Osteoblast (primary cell): ENCODE results near the gene FARS2. TPM values are rescaled to one million over a fixed set of nuclear protein-coding genes. Genes with fewer than 3 reads are reported as not detected.
A peak's percentile ranks its signal among the peaks of the same experiment; 100 is the strongest.

Experiments
- DNase-seq: peaks from one replicate; pipeline ENCODE4 v3.0.0; 2011; ENCODE audit warnings: low spot score, mixed read lengths; ENCODE audit not compliant: insufficient read length; ENCODE audit errors: missing footprints
- H2AFZ ChIP-seq: 2 replicates; pipeline ENCODE4 v1.6.0; 2011; ENCODE audit warnings: mild to moderate bottlenecking, low read length
- H3K27ac ChIP-seq: 2 replicates; pipeline ENCODE4 v1.5.1; 2011; ENCODE audit warnings: mild to moderate bottlenecking, low read depth, low read length, moderate library complexity
- H3K27me3 ChIP-seq: 2 replicates; pipeline ENCODE4 v1.6.0; 2012; ENCODE audit warnings: mild to moderate bottlenecking, control low read depth, inconsistent platforms, low read length, moderate library complexity; ENCODE audit not compliant: insufficient read depth
- H3K36me3 ChIP-seq: 2 replicates; pipeline ENCODE4 v1.5.1; 2011; ENCODE audit warnings: mild to moderate bottlenecking, low read length, control low read depth, moderate library complexity; ENCODE audit not compliant: insufficient read depth
- H3K4me1 ChIP-seq: 2 replicates; pipeline ENCODE4 v1.5.1; 2011; ENCODE audit warnings: mild to moderate bottlenecking, low read length, control low read depth, moderate library complexity; ENCODE audit not compliant: insufficient read depth
- H3K4me2 ChIP-seq: 2 replicates; pipeline ENCODE4 v1.6.0; 2011; ENCODE audit warnings: mild to moderate bottlenecking, low read length; ENCODE audit not compliant: insufficient read depth
- H3K4me3 ChIP-seq: fragments of 200-600 bp; sonication (generic); 3 replicates; pipeline ENCODE4 v1.5.1; 2012; ENCODE audit warnings: mild to moderate bottlenecking, low read length, inconsistent platforms; ENCODE audit not compliant: insufficient read depth
- H3K79me2 ChIP-seq: 2 replicates; pipeline ENCODE4 v1.6.0; 2012; ENCODE audit warnings: mild to moderate bottlenecking, low read length, control low read depth, inconsistent platforms; ENCODE audit not compliant: insufficient read depth
- H3K9me3 ChIP-seq: 2 replicates; pipeline ENCODE4 v1.5.1; 2011; ENCODE audit warnings: low read depth, low read length, control low read depth
- H4K20me1 ChIP-seq: 2 replicates; pipeline ENCODE4 v1.6.0; 2012; ENCODE audit warnings: mild to moderate bottlenecking, low read length, control low read depth; ENCODE audit not compliant: insufficient read depth
- CTCF ChIP-seq: IDR thresholded peaks from 2 replicates; pipeline ENCODE4 v1.5.1; 2011; ENCODE audit warnings: mild to moderate bottlenecking, low read depth, low read length, moderate library complexity; ENCODE audit errors: extremely low read depth
- total RNA-seq: library from RNA; depleted of rRNA; stranded (reverse); fragments of >200 nt; gene quantifications from 2 replicates; pipeline ENCODE4 v1.2.3, GENCODE V29; 2012

Gene FARS2
- total RNA-seq, 1 donor: 29.7 TPM

- Histone ChIP-seq H3K27me3 (no peaks in the 10 kb centered on the region), H3K4me3 (no peak overlapping the region), H3K79me2 (peaks cover 2% of the 10 kb centered on the region), H3K36me3 (no peaks in the 10 kb centered on the region), H3K27ac (peak overlapping the region; percentile 84), H3K9me3 (no peaks in the 10 kb centered on the region), H2AFZ (peak overlapping the region; percentile 53), H3K4me2 (peak overlapping the region; percentile 82), H3K4me1 (peaks cover 39% of the 10 kb centered on the region), H4K20me1 (no peaks in the 10 kb centered on the region)
- no peak for TF ChIP-seq CTCF
- DNase-seq: peak; percentile 52
Measured at GRCh38 chr6:5499644-5500306, 238.5 kb downstream of the FARS2 start.

GRCh38 chr6:5501837-5502236, 240.5 kb downstream of the FARS2 start:
- H3K79me2 ChIP-seq: peaks cover 2% of the 10 kb centered on the region
- H3K4me1 ChIP-seq: peaks cover 36% of the 10 kb centered on the region
- no peaks in the 10 kb centered on the region for H3K27me3 ChIP-seq
- no peak for TF ChIP-seq CTCF
- H3K4me2 ChIP-seq: no peak overlapping the region
- no peak overlapping the region for H3K4me3 ChIP-seq
- no peaks in the 10 kb centered on the region for H4K20me1 ChIP-seq
- H3K36me3 ChIP-seq: no peaks in the 10 kb centered on the region
- H3K27ac ChIP-seq: no peak overlapping the region
- H3K9me3 ChIP-seq: no peaks in the 10 kb centered on the region
- no peak for DNase-seq
- no peak overlapping the region for H2AFZ ChIP-seq

GRCh38 chr6:5504078-5504477, 242.8 kb downstream of the FARS2 start:
- H3K4me3 ChIP-seq: no peak overlapping the region
- H3K4me1 ChIP-seq: peaks cover 26% of the 10 kb centered on the region
- TF ChIP-seq CTCF: no peak
- no peaks in the 10 kb centered on the region for H4K20me1 ChIP-seq
- DNase-seq: no peak
- H3K27me3 ChIP-seq: no peaks in the 10 kb centered on the region
- no peak overlapping the region for H3K4me2 ChIP-seq
- H3K36me3 ChIP-seq: no peaks in the 10 kb centered on the region
- peaks cover 2% of the 10 kb centered on the region for H3K79me2 ChIP-seq
- no peaks in the 10 kb centered on the region for H3K9me3 ChIP-seq
- no peak overlapping the region for H2AFZ ChIP-seq
- no peak overlapping the region for H3K27ac ChIP-seq

- Histone ChIP-seq H4K20me1 (no peaks in the 10 kb centered on the region), H2AFZ (peak overlapping the region; percentile 27), H3K27me3 (no peaks in the 10 kb centered on the region), H3K4me3 (no peak overlapping the region), H3K9me3 (no peaks in the 10 kb centered on the region), H3K36me3 (no peaks in the 10 kb centered on the region), H3K4me2 (no peak overlapping the region), H3K79me2 (peaks cover 2% of the 10 kb centered on the region), H3K27ac (no peak overlapping the region), H3K4me1 (peaks cover 7% of the 10 kb centered on the region)
- TF ChIP-seq CTCF: no peak
- DNase-seq: no peak
Measured at GRCh38 chr6:5506149-5506548, 244.8 kb downstream of the FARS2 start.
